HepG2 (cell line): ENCODE measurements around the gene SRSF7. TPM values are rescaled to one million over a fixed set of nuclear protein-coding genes. Genes with fewer than 3 reads are reported as not detected.

Experiments used
- ATAC-seq: fragments of 200-7000 bp; cut with Tn5 transposase; 3 replicates; pipeline ENCODE4 v1.9.1; 2020; ENCODE audit warnings: mild to moderate bottlenecking, moderate library complexity
- BruUV-seq: library from RNA; stranded (reverse); fragments of 400-500 nt; replicated peaks from 2 replicates; lab custom pipeline; 2021; lab: Mats Ljungman, UMichigan
- CTCF ChIA-PET: fragments of 300-600 bp; formaldehyde crosslinking; extraction: SDS; loops from one replicate; lab custom pipeline; 2021; ENCODE audit warnings: low total read pairs, inconsistent platforms, low intra/inter-chr PET ratio; lab: Yijun Ruan, JAX
- POLR2A ChIA-PET: fragments of 350-600 bp; sonication (Branson Sonifier 250); formaldehyde crosslinking; loops from one replicate; lab custom pipeline; 2020; ENCODE audit warnings: antibody characterized with exemption, inconsistent platforms; lab: Yijun Ruan, JAX
- DNase-seq: peaks from one replicate; pipeline ENCODE4 v3.0.0-alpha.2; 2015; ENCODE audit warnings: low spot score
- FAIRE-seq: peaks from 3 replicates; lab custom pipeline; 2011; peaks lifted over from hg19 to GRCh38; lab: Jason Lieb, UNC
- H2AFZ ChIP-seq: one replicate; pipeline ENCODE4 v1.6.1; 2011; ENCODE audit warnings: low read length, inconsistent platforms
- H3K27ac ChIP-seq: fragments of 300-600 bp; 3 replicates; pipeline ENCODE4 v1.8.0; 2011; ENCODE audit warnings: mixed run types, mild to moderate bottlenecking, mixed read lengths, low read length, inconsistent platforms; ENCODE audit not compliant: insufficient read depth; ENCODE audit errors: extremely low read length
- H3K27me3 ChIP-seq, 2 experiments: fragments of 200-600 bp in 1 of 2; 2 replicates in 1 of 2; 3 replicates in 1 of 2; pipeline versions ENCODE4 v1.6.0 to v1.8.0; 2011; ENCODE audit warnings: low read length in 2 of 2, mild to moderate bottlenecking in 2 of 2, moderate library complexity in 2 of 2, inconsistent platforms in 1 of 2; ENCODE audit not compliant: insufficient read depth in 2 of 2, control insufficient read depth in 1 of 2
- H3K36me3 ChIP-seq, 2 experiments: fragments of 200-600 bp in 1 of 2; replicated peaks in 1 of 2; 2 replicates in 1 of 2; 3 replicates in 1 of 2; pipeline versions ENCODE4 v1.5.1 to v1.8.0; 2011; ENCODE audit warnings: low read length in 2 of 2, inconsistent platforms in 1 of 2; ENCODE audit not compliant: insufficient read depth in 2 of 2, control insufficient read depth in 1 of 2
- H3K4me1 ChIP-seq: 2 replicates; pipeline ENCODE4 v1.5.1; 2012; ENCODE audit warnings: low read length, inconsistent platforms; ENCODE audit not compliant: insufficient read depth
- H3K4me2 ChIP-seq: 2 replicates; pipeline ENCODE4 v1.6.0; 2011; ENCODE audit warnings: low read depth, low read length, inconsistent platforms
- H3K4me3 ChIP-seq, 3 experiments: fragments of 200-600 bp in 1 of 3; sonication (generic), shearing (Covaris generic) in 1 of 3; replicated peaks in 1 of 3; 2 replicates each; pipeline ENCODE4 v1.5.1; 2011 to 2016; ENCODE audit warnings: low read length in 3 of 3, inconsistent platforms in 2 of 3, low read depth in 2 of 3, mild to moderate bottlenecking in 2 of 3, control low read depth in 1 of 3, mixed read lengths in 1 of 3; ENCODE audit not compliant: insufficient read depth in 1 of 3
- H3K79me2 ChIP-seq: one replicate; pipeline ENCODE4 v1.6.1; 2011; ENCODE audit warnings: low read length, inconsistent platforms; ENCODE audit not compliant: insufficient read depth
- H3K9ac ChIP-seq: 2 replicates; pipeline ENCODE4 v1.6.0; 2011; ENCODE audit warnings: mild to moderate bottlenecking, low read depth, low read length, inconsistent platforms; ENCODE audit not compliant: insufficient read depth
- H3K9me3 ChIP-seq: 2 replicates; pipeline ENCODE4 v1.5.1; 2012; ENCODE audit warnings: mild to moderate bottlenecking, low read length
- H4K20me1 ChIP-seq: 2 replicates; pipeline ENCODE4 v1.6.0; 2011; ENCODE audit warnings: inconsistent platforms, mild to moderate bottlenecking, low read length, moderate library complexity; ENCODE audit not compliant: insufficient read depth
- HOXA3 ChIP-seq: sonication (generic); formaldehyde crosslinking; IDR thresholded peaks from 2 replicates; pipeline ENCODE4 v1.5.0; 2020; ENCODE audit warnings: missing genetic modification reagents
- JUN ChIP-seq: sonication (generic); formaldehyde crosslinking; IDR thresholded peaks from 2 replicates; pipeline ENCODE4 v1.4.0; 2020; ENCODE audit warnings: mild to moderate bottlenecking, missing genetic modification reagents
- MAZ ChIP-seq, 2 experiments: sonication (generic) in 1 of 2; formaldehyde crosslinking in 1 of 2; IDR thresholded peaks; 2 replicates each; pipeline versions ENCODE4 v1.5.0 to v1.6.1; 2012 to 2020; ENCODE audit warnings: low read depth in 2 of 2, mild to moderate bottlenecking in 2 of 2, borderline replicate concordance in 1 of 2, improper control_type of control experiment in 1 of 2, low read length in 1 of 2, missing genetic modification reagents in 1 of 2, moderate library complexity in 1 of 2
- NFATC3 ChIP-seq: sonication (generic); formaldehyde crosslinking; IDR thresholded peaks from 2 replicates; pipeline ENCODE4 v1.5.1; 2020; ENCODE audit warnings: mild to moderate bottlenecking, missing genetic modification reagents
- NR2F1 ChIP-seq, 2 experiments: fragments of 450-650 bp in 1 of 2; formaldehyde crosslinking in 1 of 2; IDR thresholded peaks; 2 replicates each; pipeline versions ENCODE4 v1.5.0 to v1.6.1; 2016 to 2020; ENCODE audit warnings: mild to moderate bottlenecking in 1 of 2, missing compliant biosample characterization in 1 of 2, missing genetic modification reagents in 1 of 2, moderate library complexity in 1 of 2
- SMAD3 ChIP-seq: sonication (generic); formaldehyde crosslinking; IDR thresholded peaks from 2 replicates; pipeline ENCODE4 v1.4.0; 2020; ENCODE audit warnings: missing genetic modification reagents
- SNAPC5 ChIP-seq: sonication (generic); formaldehyde crosslinking; IDR thresholded peaks from 2 replicates; pipeline ENCODE4 v1.8.1; 2023; ENCODE audit warnings: mild to moderate bottlenecking, missing genetic modification reagents, borderline replicate concordance
- TBL1XR1 ChIP-seq: fragments of 150-350 bp; IDR thresholded peaks from 2 replicates; pipeline ENCODE4 v1.6.1; 2014; ENCODE audit warnings: borderline replicate concordance, low read length; ENCODE audit not compliant: partially characterized antibody
- ZNF251 ChIP-seq: sonication (generic); formaldehyde crosslinking; IDR thresholded peaks from 2 replicates; pipeline ENCODE4 v1.9.0; 2021; ENCODE audit warnings: mild to moderate bottlenecking, missing genetic modification reagents
- ZNF260 ChIP-seq: sonication (generic); formaldehyde crosslinking; IDR thresholded peaks from 2 replicates; pipeline ENCODE4 v1.4.0; 2020; ENCODE audit warnings: missing genetic modification reagents, low read depth, mild to moderate bottlenecking, borderline replicate concordance
- ZNF263 ChIP-seq: sonication (generic); formaldehyde crosslinking; IDR thresholded peaks from 2 replicates; pipeline ENCODE4 v1.4.0; 2020; ENCODE audit warnings: missing genetic modification reagents
- ZNF550 ChIP-seq: sonication (generic); formaldehyde crosslinking; IDR thresholded peaks from 2 replicates; pipeline ENCODE4 v1.4.0; 2020; ENCODE audit warnings: mild to moderate bottlenecking, missing genetic modification reagents, borderline replicate concordance
- ZNF792 ChIP-seq: IDR thresholded peaks from 2 replicates; pipeline ENCODE4 v1.6.1; 2016
- ZSCAN22 ChIP-seq: sonication (generic); formaldehyde crosslinking; IDR thresholded peaks from 2 replicates; pipeline ENCODE4 v1.4.0; 2020; ENCODE audit warnings: mild to moderate bottlenecking, missing genetic modification reagents
- WGBS: methylation state at CpG from one replicate; pipeline ENCODE4 v1.1.6; 2017; ENCODE audit warnings: low lambda C conversion rate; 5-methylcytosine and 5-hydroxymethylcytosine counted together
- in situ Hi-C: cut with HindIII; loops from 2 replicates; pipeline ENCODE4 v1.10.0; 2017; ENCODE audit warnings: low pct_unique_long_range_greater_than_20kb; ENCODE audit not compliant: extremely low pct_ligation_motif_present
- intact Hi-C: fragments of 100-400 bp; cut with micrococcal nuclease; formaldehyde crosslinking; loops from one replicate; pipeline ENCODE4 v1.10.0; 2022; ENCODE audit not compliant: unreplicated experiment
- polyA plus RNA-seq, 8 experiments: library from polyadenylated mRNA; depleted of rRNA in 3 of 8; stranded (reverse) in 7 of 8; unstranded in 1 of 8; fragments of >200 nt; fragmentation: Illumina TruSeq in 4 of 8; extraction: Trizol in 4 of 8; gene quantifications; 2 replicates each; pipeline versions ENCODE4 v1.2.1 to v1.2.3, GENCODE V29; 2011 to 2016; ENCODE audit warnings: low read depth in 4 of 8, missing spikeins in 1 of 8, mixed read lengths in 1 of 8; ENCODE audit not compliant: insufficient read depth in 1 of 8
- total RNA-seq, 5 experiments: library from RNA; depleted of rRNA; stranded (reverse); fragments of >200 nt; fragmentation: Illumina TruSeq; extraction: Trizol; gene quantifications; 2 replicates each; pipeline ENCODE4 v1.2.3, GENCODE V29; 2016; ENCODE audit warnings: low read depth in 1 of 5
- TF ChIP-seq, protein P1 (sequence below): sonication (generic); formaldehyde crosslinking; IDR thresholded peaks from 2 replicates; pipeline ENCODE4 v1.5.1; 2020; ENCODE audit warnings: mild to moderate bottlenecking, missing genetic modification reagents, moderate library complexity
- TF ChIP-seq, protein P2 (sequence below): sonication (generic); IDR thresholded peaks from 2 replicates; pipeline ENCODE4 v1.6.1; 2016; ENCODE audit warnings: low read depth, borderline replicate concordance

The SRSF7 gene
- total and polyA plus RNA-seq, 2 of the 13 experiments (the other 11 are each of a cell fraction or from before 2014, with no cell fraction given), result 172 to 275 TPM

DNA sequence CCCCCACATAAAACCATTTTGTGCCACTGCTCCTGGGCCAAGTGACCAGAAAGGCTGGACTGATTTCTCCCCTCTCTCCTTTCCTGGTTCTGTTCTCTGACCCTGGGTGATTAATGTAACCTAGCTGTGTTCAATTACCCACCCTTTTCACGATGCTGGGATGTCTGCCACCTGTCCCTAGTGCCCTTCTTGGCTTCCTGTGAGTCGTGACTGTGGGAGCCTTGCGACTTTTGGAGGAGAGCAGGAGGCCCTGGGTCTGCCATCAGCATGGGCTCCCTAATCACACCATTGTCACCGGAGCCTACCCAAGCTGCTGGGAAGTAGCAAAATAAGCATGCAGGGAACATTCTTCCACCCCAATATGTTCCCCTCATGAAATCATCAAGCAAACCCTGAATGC lies 38.3 kb downstream of the SRSF7 start:
- intact Hi-C loops, result no loop called here
- no TSS peak for BruUV-seq
- in situ Hi-C loops, result no loop called here
- FAIRE-seq (no peak), DNase-seq (no peak)
- no peak overlapping the region for H3K4me3 ChIP-seq
- H3K79me2 ChIP-seq, result peaks cover 2% of the 10 kb centered on the region
- H3K27ac ChIP-seq, result no peak overlapping the region
- peaks cover 12 to 58% of the 10 kb centered on the region in 2 experiments for H3K36me3 ChIP-seq
- H3K27me3 ChIP-seq, result no peaks in the 10 kb centered on the region
- H2AFZ ChIP-seq, result no peak overlapping the region
- TF ChIP-seq JUN (CRISPR knock-in tag) (no peak), ZNF792 (CRISPR knock-in tag) (no peak), ZSCAN22 (no peak), SMAD3 (CRISPR knock-in tag) (no peak), ZNF263 (no peak), ZNF251 (no peak), NFATC3 (CRISPR knock-in tag) (no peak)
- TF ChIP-seq, all 625 proteins: peak for 0
- ATAC-seq, result no peak
- POLR2A ChIA-PET, result interaction anchor here (1.5 kb wide), 1 partner anchor 110 kb away, joined by 3 read pairs; the partner anchor contains the start of gene HNRNPLL
- Histone ChIP-seq H3K9ac (no peak overlapping the region), H4K20me1 (no peaks in the 10 kb centered on the region), H3K4me1 (peaks cover 16% of the 10 kb centered on the region), H3K9me3 (no peaks in the 10 kb centered on the region), H3K4me2 (no peak overlapping the region)
- WGBS, result 95% methylated on average over 4 of the region's 4 CpGs
- CTCF ChIA-PET, result no interaction called here

DNA sequence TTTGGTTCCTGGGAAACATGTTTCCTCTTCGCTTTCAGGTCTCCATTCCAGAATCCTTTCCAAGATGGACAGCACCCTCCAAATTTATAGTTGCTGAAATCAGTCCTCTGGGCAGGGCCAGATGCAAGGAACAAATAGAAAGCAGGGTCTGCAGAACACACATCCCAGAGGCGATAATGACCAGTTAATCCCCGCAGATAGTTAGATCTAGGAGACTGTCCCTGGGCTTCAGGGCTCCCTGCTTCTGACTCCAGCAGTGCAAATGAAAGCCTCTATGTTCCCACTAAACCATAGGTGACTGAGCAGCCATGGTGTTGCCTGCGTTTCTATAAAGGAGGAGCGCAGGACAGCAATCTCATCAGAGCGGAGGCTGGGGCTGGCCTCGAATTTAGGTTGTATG lies 38.7 kb downstream of the SRSF7 start:
- TF ChIP-seq NR2F1 (CRISPR knock-in tag; IDR thresholded peaks at IDR 0.05) (no peak), TBL1XR1 (no peak), ZNF260 (CRISPR knock-in tag) (no peak), SNAPC5 (CRISPR knock-in tag) (no peak), ZNF550 (CRISPR knock-in tag) (no peak), MAZ (IDR thresholded peaks at IDR 0.05; ENCODE audit: borderline replicate concordance, low read depth, low read length) (no peak), MAZ (CRISPR knock-in tag; IDR thresholded peaks at IDR 0.05; ENCODE audit: low read depth) (no peak), HOXA3 (CRISPR knock-in tag) (no peak)
- TF ChIP-seq, protein P1, sequence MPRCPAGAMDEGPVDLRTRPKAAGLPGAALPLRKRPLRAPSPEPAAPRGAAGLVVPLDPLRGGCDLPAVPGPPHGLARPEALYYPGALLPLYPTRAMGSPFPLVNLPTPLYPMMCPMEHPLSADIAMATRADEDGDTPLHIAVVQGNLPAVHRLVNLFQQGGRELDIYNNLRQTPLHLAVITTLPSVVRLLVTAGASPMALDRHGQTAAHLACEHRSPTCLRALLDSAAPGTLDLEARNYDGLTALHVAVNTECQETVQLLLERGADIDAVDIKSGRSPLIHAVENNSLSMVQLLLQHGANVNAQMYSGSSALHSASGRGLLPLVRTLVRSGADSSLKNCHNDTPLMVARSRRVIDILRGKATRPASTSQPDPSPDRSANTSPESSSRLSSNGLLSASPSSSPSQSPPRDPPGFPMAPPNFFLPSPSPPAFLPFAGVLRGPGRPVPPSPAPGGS (CRISPR knock-in tag), result no peak
- TF ChIP-seq, protein P2, sequence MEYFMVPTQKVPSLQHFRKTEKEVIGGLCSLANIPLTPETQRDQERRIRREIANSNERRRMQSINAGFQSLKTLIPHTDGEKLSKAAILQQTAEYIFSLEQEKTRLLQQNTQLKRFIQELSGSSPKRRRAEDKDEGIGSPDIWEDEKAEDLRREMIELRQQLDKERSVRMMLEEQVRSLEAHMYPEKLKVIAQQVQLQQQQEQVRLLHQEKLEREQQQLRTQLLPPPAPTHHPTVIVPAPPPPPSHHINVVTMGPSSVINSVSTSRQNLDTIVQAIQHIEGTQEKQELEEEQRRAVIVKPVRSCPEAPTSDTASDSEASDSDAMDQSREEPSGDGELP, result no peak
- no peak overlapping the region for H2AFZ ChIP-seq
- no peak overlapping the region for H3K4me2 ChIP-seq
- intact Hi-C loops, result no loop called here
- H4K20me1 ChIP-seq, result no peaks in the 10 kb centered on the region
- no peaks in the 10 kb centered on the region for H3K9me3 ChIP-seq
- peaks cover 16% of the 10 kb centered on the region for H3K4me1 ChIP-seq
- no TSS peak for BruUV-seq
- ATAC-seq (no peak), FAIRE-seq (no peak), DNase-seq (no peak)
- POLR2A ChIA-PET, result interaction anchor here (1.5 kb wide), 1 partner anchor 109 kb away, joined by 3 read pairs; the partner anchor contains the start of gene HNRNPLL
- 98% methylated on average over 7 of the region's 7 CpGs for WGBS
- peaks cover 14 to 60% of the 10 kb centered on the region in 2 experiments for H3K36me3 ChIP-seq
- peaks cover 2% of the 10 kb centered on the region for H3K79me2 ChIP-seq
- H3K27ac ChIP-seq, result no peak overlapping the region
- H3K4me3 ChIP-seq, result no peak overlapping the region
- CTCF ChIA-PET, result no interaction called here
- no peaks in the 10 kb centered on the region for H3K27me3 ChIP-seq
- H3K9ac ChIP-seq, result no peak overlapping the region
- in situ Hi-C loops, result no loop called here
